Ovary (tissue), 9 donors: ENCODE data around the gene ATP5F1E. TPM values are rescaled to one million over a fixed set of nuclear protein-coding genes. Genes with fewer than 3 reads are reported as not detected.

Experiments
- DNase-seq, 5 donors: peaks; one replicate each; pipeline ENCODE4 v3.0.0-alpha.2; 2019 to 2020
- H3K27ac ChIP-seq, 2 donors: fragments of 200-600 bp; one replicate each; pipeline versions ENCODE4 v1.5.1 to v1.8.0; 2019 to 2022
- H3K27me3 ChIP-seq: fragments of 200-600 bp; one replicate; pipeline ENCODE4 v1.8.0; 2022
- H3K36me3 ChIP-seq: fragments of 200-600 bp; sonication (generic); one replicate; pipeline ENCODE4 v1.5.1; 2019
- H3K4me1 ChIP-seq: one replicate; pipeline ENCODE4 v1.8.1; 2013; ENCODE audit warnings: mild to moderate bottlenecking, moderate library complexity; ENCODE audit not compliant: insufficient read depth
- H3K4me3 ChIP-seq: fragments of 200-600 bp; sonication (generic); one replicate; pipeline ENCODE4 v1.5.1; 2017
- H3K9me3 ChIP-seq, 2 donors: fragments of 200-600 bp in 1 of 2; sonication (generic) in 1 of 2; one replicate each; pipeline versions ENCODE4 v1.5.1 to v1.8.1; 2013 to 2019; ENCODE audit warnings: mild to moderate bottlenecking in 1 of 2, moderate library complexity in 1 of 2
- CTCF ChIP-seq, 3 donors: fragments of 450-650 bp in 2 of 3; fragments of 200-600 bp in 1 of 3; IDR thresholded peaks; one replicate each; pipeline versions ENCODE4 v1.5.1 to v1.8.0; 2016 to 2022; ENCODE audit warnings: antibody characterized with exemption in 3 of 3, mild to moderate bottlenecking in 1 of 3
- EP300 ChIP-seq: sonication (generic); formaldehyde crosslinking; IDR thresholded peaks from one replicate; pipeline ENCODE4 v1.6.1; 2017; ENCODE audit warnings: antibody characterized with exemption
- POLR2A ChIP-seq: fragments of 450-650 bp; IDR thresholded peaks from one replicate; pipeline ENCODE4 v1.6.1; 2017; ENCODE audit warnings: antibody characterized with exemption, mild to moderate bottlenecking, moderate library complexity
- WGBS, 3 donors: extraction: QIAGEN DNeasy Blood & Tissue Kit in 1 of 3; methylation state at CpG; one replicate each; pipeline versions ENCODE4 v1.1.5 to v1.1.7; 2013 to 2017; 5-methylcytosine and 5-hydroxymethylcytosine counted together
- intact Hi-C, 4 donors: fragments of 100-400 bp; cut with DNase I; formaldehyde crosslinking; loops; one replicate each; pipeline versions ENCODE4 v1.11.0 to v1.15.1; 2022 to 2023
- polyA plus RNA-seq, 2 donors: library from polyadenylated mRNA; stranded (reverse); fragments of 200-250 nt in 1 of 2; fragments of 350-450 nt in 1 of 2; fragmentation: Illumina TruSeq in 1 of 2; extraction: RNeasy Lipid Tissue Mini Kit (QIAGEN cat#74804) in 1 of 2; gene quantifications; one replicate each; pipeline ENCODE4 v1.2.3, GENCODE V29; 2013 to 2014
- total RNA-seq, 7 donors: library from RNA; depleted of rRNA in 2 of 7; stranded (reverse); fragments of >200 nt in 2 of 7; fragmentation: NEBNext Ultra II Directional in 3 of 7; extraction: Animal tissue kit (Norgen Biotek cat#: 25700) in 3 of 7; gene quantifications; one replicate each; pipeline versions ENCODE4 v1.1.0 to v1.2.4, GENCODE V29; 2016 to 2023
- donor health status: DM: no; HTN: no; CAD: no; lungs with moderate emphysema.
- donor health status: DM: no; HTN: no; CAD: no.
- donor health status: Bipolar disorder and iron deficiency.
- donor health status: DM: yes; HTN: yes; CAD: no.
- donor health status: DM: no; HTN: no; CAD: no.
- donor health status: DM: yes; HTN: yes; CAD: no.

ATP5F1E gene
- total and polyA plus RNA-seq, 9 donors: 23.2 to 73.1 (median 45.4) TPM

- H3K4me3 ChIP-seq: no peak overlapping the region
- peak overlapping the region in 1 of 2 donors; percentile 54 for H3K27ac ChIP-seq
- no peaks in the 10 kb centered on the region for H3K36me3 ChIP-seq
- no peaks in the 10 kb centered on the region for H3K27me3 ChIP-seq
- no peak for DNase-seq
- 82 to 88% (median 84%) methylated on average over 15 to 16 of the region's 16 CpGs for WGBS, 3 donors
- TF ChIP-seq CTCF (IDR thresholded peaks at IDR 0.05): no peak
- no peak for TF ChIP-seq POLR2A
- TF ChIP-seq EP300: no peak
- intact Hi-C loops: no loop called here
- peaks cover 7% of the 10 kb centered on the region for H3K4me1 ChIP-seq
- no peaks in the 10 kb centered on the region for H3K9me3 ChIP-seq
Observed at GRCh38 chr20:59015812-59016711, 16.1 kb downstream of the ATP5F1E start.

GRCh38 chr20:59015411-59015810, 16.7 kb downstream of the ATP5F1E start:
- Histone ChIP-seq H3K27ac (no peak overlapping the region), H3K36me3 (no peaks in the 10 kb centered on the region), H3K9me3 (no peaks in the 10 kb centered on the region), H3K4me1 (peaks cover 7% of the 10 kb centered on the region), H3K27me3 (no peaks in the 10 kb centered on the region), H3K4me3 (no peak overlapping the region)
- no peak for DNase-seq
- intact Hi-C loops: no loop called here
- TF ChIP-seq CTCF (IDR thresholded peaks at IDR 0.05): no peak
- TF ChIP-seq POLR2A: no peak
- no peak for TF ChIP-seq EP300
- 90 to 94% (median 93%) methylated on average over 16 of the region's 16 CpGs for WGBS, 3 donors

- intact Hi-C loops: no loop called here
- no peak overlapping the region for H3K27ac ChIP-seq
- no peaks in the 10 kb centered on the region for H3K36me3 ChIP-seq
- H3K4me1 ChIP-seq: peaks cover 7% of the 10 kb centered on the region
- no peak for DNase-seq
- TF ChIP-seq EP300 (no peak), CTCF (IDR thresholded peaks at IDR 0.05) (no peak)
- WGBS, 3 donors: 89 to 96% (median 90%) methylated on average over 17 of the region's 17 CpGs
- no peaks in the 10 kb centered on the region for H3K27me3 ChIP-seq
- no peak overlapping the region for H3K4me3 ChIP-seq
- no peaks in the 10 kb centered on the region for H3K9me3 ChIP-seq
Observed at GRCh38 chr20:59014680-59015389, 17.3 kb downstream of the ATP5F1E start.

- intact Hi-C loops: no loop called here
- H3K9me3 ChIP-seq: no peaks in the 10 kb centered on the region
- H3K27me3 ChIP-seq: no peaks in the 10 kb centered on the region
- no peak for DNase-seq
- no peak overlapping the region for H3K27ac ChIP-seq
- WGBS, 3 donors: 75 to 77% (median 77%) methylated on average over 13 of the region's 13 CpGs
- H3K36me3 ChIP-seq: no peaks in the 10 kb centered on the region
- H3K4me1 ChIP-seq: peaks cover 7% of the 10 kb centered on the region
- no peak overlapping the region for H3K4me3 ChIP-seq
- TF ChIP-seq CTCF (IDR thresholded peaks at IDR 0.05) (no peak), EP300 (no peak), POLR2A (no peak)
Observed at GRCh38 chr20:59013959-59014608, 18.1 kb downstream of the ATP5F1E start.
